Calu3 (cell line): ENCODE results near the gene IL7R. TPM values are rescaled to one million over a fixed set of nuclear protein-coding genes. Genes with fewer than 3 reads are reported as not detected.

ENCODE experiments used
- Bru-seq: library from RNA; stranded (reverse); fragments of 400-500 nt; gene quantifications from one replicate; lab custom pipeline; 2021; lab: Mats Ljungman, UMichigan
- BruChase-seq, 2 experiments: library from RNA; stranded (reverse); fragments of 400-500 nt; gene quantifications; one replicate each; lab custom pipeline; 2021; lab: Mats Ljungman, UMichigan
- BruUV-seq: library from RNA; stranded (reverse); fragments of 400-500 nt; replicated peaks from 2 replicates; lab custom pipeline; 2021; lab: Mats Ljungman, UMichigan
- CTCF ChIA-PET: fragments of 300-600 bp; sonication (Branson Sonifier 250); formaldehyde crosslinking; loops from one replicate; lab custom pipeline; 2022; ENCODE audit warnings: antibody characterized with exemption; lab: Charles Lee
- DNase-seq: peaks from one replicate; pipeline ENCODE4 v3.0.0; 2022
- H3K27ac Mint-ChIP-seq: one replicate; pipeline ENCODE4 v1.8.0; 2022; ENCODE audit warnings: mixed read lengths; ENCODE audit not compliant: unreplicated experiment
- H3K27me3 Mint-ChIP-seq: one replicate; pipeline ENCODE4 v1.8.0; 2022; ENCODE audit warnings: mixed read lengths; ENCODE audit not compliant: unreplicated experiment
- H3K36me3 Mint-ChIP-seq: one replicate; pipeline ENCODE4 v1.8.0; 2022; ENCODE audit warnings: mild to moderate bottlenecking, moderate library complexity, mixed read lengths; ENCODE audit not compliant: insufficient read depth, unreplicated experiment
- H3K4me1 Mint-ChIP-seq: one replicate; pipeline ENCODE4 v1.8.0; 2022; ENCODE audit warnings: mild to moderate bottlenecking, low read depth, mixed read lengths; ENCODE audit not compliant: unreplicated experiment
- H3K4me3 Mint-ChIP-seq: one replicate; pipeline ENCODE4 v1.8.0; 2022; ENCODE audit warnings: mild to moderate bottlenecking, low read depth, moderate library complexity, mixed read lengths; ENCODE audit not compliant: unreplicated experiment
- H3K9me3 Mint-ChIP-seq: one replicate; pipeline ENCODE4 v1.8.0; 2022; ENCODE audit warnings: low read depth, mixed read lengths; ENCODE audit not compliant: unreplicated experiment
- intact Hi-C: fragments of 100-400 bp; cut with micrococcal nuclease; formaldehyde crosslinking; loops from one replicate; pipeline ENCODE4 v1.10.0; 2022; ENCODE audit not compliant: unreplicated experiment
- long read RNA-seq: library from polyadenylated mRNA; stranded (forward); transcript quantifications from one replicate; pipeline ENCODE4 v2.0.0, GENCODE V29; 2022
- total RNA-seq: library from RNA; stranded (reverse); gene quantifications from 2 replicates; pipeline ENCODE4 v1.2.3, GENCODE V29; 2022
- TF ChIP-seq, protein P1 (sequence below): fragments of 200-600 bp; IDR thresholded peaks from one replicate; pipeline ENCODE4 v1.8.0; 2022; ENCODE audit warnings: antibody characterized with exemption; ENCODE audit not compliant: unreplicated experiment

IL7R gene, protein sequence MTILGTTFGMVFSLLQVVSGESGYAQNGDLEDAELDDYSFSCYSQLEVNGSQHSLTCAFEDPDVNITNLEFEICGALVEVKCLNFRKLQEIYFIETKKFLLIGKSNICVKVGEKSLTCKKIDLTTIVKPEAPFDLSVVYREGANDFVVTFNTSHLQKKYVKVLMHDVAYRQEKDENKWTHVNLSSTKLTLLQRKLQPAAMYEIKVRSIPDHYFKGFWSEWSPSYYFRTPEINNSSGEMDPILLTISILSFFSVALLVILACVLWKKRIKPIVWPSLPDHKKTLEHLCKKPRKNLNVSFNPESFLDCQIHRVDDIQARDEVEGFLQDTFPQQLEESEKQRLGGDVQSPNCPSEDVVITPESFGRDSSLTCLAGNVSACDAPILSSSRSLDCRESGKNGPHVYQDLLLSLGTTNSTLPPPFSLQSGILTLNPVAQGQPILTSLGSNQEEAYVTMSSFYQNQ
- total RNA-seq, result 0.19 and 0.20 TPM in 2 replicates
- Bru-seq, nascent RNA, result percentile 13 among the genes with signal in this experiment
- percentile 14 among the genes with signal in this experiment for BruChase-seq, experiment 1, labeled RNA remaining after a 6-hour chase
- not detected for BruChase-seq, experiment 2, labeled RNA remaining after a 2-hour chase
- long read RNA-seq, result 0 reads

DNA sequence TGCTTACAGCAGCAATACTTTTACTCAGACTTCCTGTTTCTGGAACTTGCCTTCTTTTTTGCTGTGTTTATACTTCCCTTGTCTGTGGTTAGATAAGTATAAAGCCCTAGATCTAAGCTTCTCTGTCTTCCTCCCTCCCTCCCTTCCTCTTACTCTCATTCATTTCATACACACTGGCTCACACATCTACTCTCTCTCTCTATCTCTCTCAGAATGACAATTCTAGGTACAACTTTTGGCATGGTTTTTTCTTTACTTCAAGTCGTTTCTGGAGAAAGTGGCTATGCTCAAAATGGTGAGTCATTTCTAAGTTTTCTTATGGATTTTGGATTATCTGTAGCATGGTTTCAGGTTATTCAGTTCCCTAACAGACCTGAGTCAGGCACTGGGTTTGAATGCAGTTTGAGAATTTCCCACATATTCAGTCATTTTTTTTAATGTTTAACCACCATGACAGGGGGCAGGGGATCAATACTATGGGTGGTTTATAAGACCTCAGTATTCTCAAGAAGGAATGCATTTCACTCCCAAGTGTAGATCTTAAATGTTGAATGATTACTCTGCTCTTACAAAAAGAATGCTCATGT, at the start of gene IL7R:
TSS of gene IL7R (plus strand) at position 127 of the 587 bp plus-strand sequence. CDS start at position 214, 87 bp downstream.
- DNase-seq, result no peak
- intact Hi-C loops, result no loop called here
- H3K27ac Mint-ChIP-seq, result no peak within 1 kb of the TSS
- CTCF ChIA-PET, result no interaction called here
- H3K4me1 Mint-ChIP-seq, result no peaks in the 10 kb centered on the region
- H3K4me3 Mint-ChIP-seq, result no peak within 1 kb of the TSS
- TF ChIP-seq, protein P1, sequence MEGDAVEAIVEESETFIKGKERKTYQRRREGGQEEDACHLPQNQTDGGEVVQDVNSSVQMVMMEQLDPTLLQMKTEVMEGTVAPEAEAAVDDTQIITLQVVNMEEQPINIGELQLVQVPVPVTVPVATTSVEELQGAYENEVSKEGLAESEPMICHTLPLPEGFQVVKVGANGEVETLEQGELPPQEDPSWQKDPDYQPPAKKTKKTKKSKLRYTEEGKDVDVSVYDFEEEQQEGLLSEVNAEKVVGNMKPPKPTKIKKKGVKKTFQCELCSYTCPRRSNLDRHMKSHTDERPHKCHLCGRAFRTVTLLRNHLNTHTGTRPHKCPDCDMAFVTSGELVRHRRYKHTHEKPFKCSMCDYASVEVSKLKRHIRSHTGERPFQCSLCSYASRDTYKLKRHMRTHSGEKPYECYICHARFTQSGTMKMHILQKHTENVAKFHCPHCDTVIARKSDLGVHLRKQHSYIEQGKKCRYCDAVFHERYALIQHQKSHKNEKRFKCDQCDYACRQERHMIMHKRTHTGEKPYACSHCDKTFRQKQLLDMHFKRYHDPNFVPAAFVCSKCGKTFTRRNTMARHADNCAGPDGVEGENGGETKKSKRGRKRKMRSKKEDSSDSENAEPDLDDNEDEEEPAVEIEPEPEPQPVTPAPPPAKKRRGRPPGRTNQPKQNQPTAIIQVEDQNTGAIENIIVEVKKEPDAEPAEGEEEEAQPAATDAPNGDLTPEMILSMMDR, result no peak
- peaks cover 3% of the 10 kb centered on the region for H3K9me3 Mint-ChIP-seq
- BruUV-seq, result no TSS peak
- no peaks in the 10 kb centered on the region for H3K27me3 Mint-ChIP-seq
- no peaks in the 10 kb centered on the region for H3K36me3 Mint-ChIP-seq

DNA sequence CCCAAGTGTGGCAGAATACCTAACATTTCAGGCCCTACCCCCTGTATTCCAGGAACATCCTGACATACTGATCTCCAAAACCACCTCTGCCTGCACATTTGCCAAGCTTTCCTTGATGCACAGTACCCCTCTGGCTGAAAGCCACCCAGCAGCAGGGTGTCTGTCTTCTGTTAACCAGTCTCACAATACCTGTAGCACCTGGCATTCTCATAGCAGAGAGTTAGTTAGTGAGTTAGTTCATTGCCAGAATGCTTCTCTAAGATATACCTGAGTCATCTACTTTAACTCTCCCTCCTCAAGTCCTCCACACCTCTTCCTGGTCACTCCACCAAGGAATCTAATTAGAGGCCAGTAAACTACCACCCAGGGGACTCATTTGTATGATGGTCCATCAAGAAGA, 46.1 kb upstream of the IL7R start:
- no peak overlapping the region for H3K27ac Mint-ChIP-seq
- H3K9me3 Mint-ChIP-seq, result no peaks in the 10 kb centered on the region
- H3K4me1 Mint-ChIP-seq, result no peaks in the 10 kb centered on the region
- CTCF ChIA-PET, result no interaction called here
- H3K27me3 Mint-ChIP-seq, result no peaks in the 10 kb centered on the region
- H3K36me3 Mint-ChIP-seq, result no peaks in the 10 kb centered on the region
- intact Hi-C loops, result no loop called here
- no peak for DNase-seq
- no peak overlapping the region for H3K4me3 Mint-ChIP-seq
- no TSS peak for BruUV-seq
- TF ChIP-seq, protein P1, result no peak

DNA sequence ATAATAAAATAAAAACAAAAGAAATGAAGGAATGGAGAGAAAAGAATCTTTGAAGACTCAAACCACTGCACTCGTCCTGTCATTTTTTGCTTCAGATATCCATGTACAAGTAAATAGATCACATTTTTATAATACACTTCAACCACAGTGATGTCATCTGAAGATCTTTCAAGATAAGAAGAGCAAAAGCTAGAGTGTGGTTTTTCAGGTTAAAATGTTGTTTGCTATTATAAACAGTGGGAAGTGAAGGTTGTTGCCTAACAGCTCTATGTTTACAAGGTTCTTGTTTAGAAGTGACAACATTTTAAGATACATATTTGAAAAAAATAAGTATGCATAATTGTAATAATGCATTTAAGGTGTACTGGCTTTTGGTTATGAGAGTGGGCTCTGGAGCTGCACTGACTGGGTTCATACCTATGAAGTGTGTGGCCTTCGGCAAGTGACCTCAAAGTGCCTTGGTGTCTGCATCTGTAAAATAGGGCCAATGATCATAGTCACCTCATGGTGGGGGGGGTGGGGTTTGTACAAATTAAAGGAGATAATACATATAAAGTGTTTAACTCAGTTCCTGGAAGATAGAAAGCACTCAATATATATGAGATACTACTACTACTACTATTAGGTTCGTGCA, 45.5 kb upstream of the IL7R start:
- no peaks in the 10 kb centered on the region for H3K4me1 Mint-ChIP-seq
- no peak overlapping the region for H3K27ac Mint-ChIP-seq
- CTCF ChIA-PET, result no interaction called here
- H3K36me3 Mint-ChIP-seq, result no peaks in the 10 kb centered on the region
- no peak for DNase-seq
- H3K4me3 Mint-ChIP-seq, result no peak overlapping the region
- H3K9me3 Mint-ChIP-seq, result no peaks in the 10 kb centered on the region
- H3K27me3 Mint-ChIP-seq, result no peaks in the 10 kb centered on the region
- intact Hi-C loops, result no loop called here
- TF ChIP-seq, protein P1, result no peak
- BruUV-seq, result no TSS peak

DNA sequence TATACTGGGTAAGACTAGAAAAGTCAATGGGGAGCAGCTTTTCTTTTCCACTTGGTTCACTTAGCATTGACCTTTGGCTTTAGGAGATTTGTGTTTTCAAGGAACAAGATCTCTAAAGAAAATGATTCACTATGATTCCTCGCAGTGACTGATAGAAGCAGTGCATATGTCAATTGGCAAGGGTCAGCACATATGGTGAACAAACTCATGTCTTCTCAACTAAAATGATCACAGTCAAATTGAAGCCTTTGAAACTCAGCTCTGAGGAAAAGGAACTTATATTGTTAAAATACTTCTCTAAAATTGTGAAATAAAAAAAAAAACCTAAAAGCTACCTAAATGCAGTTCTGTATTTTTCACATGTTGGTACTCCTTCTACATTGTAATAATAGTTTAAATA, 43.2 kb upstream of the IL7R start:
- CTCF ChIA-PET, result no interaction called here
- Mint-ChIP-seq H3K27me3 (no peaks in the 10 kb centered on the region), H3K4me1 (no peaks in the 10 kb centered on the region), H3K36me3 (no peaks in the 10 kb centered on the region), H3K27ac (no peak overlapping the region), H3K9me3 (no peaks in the 10 kb centered on the region), H3K4me3 (no peak overlapping the region)
- no peak for DNase-seq
- no TSS peak for BruUV-seq
- intact Hi-C loops, result no loop called here
- TF ChIP-seq, protein P1, result no peak
